Measurements from ENCODE around the gene ANKMY1. TPM values are rescaled to one million over a fixed set of nuclear protein-coding genes. Genes with fewer than 3 reads are reported as not detected.

The ANKMY1 gene, protein sequence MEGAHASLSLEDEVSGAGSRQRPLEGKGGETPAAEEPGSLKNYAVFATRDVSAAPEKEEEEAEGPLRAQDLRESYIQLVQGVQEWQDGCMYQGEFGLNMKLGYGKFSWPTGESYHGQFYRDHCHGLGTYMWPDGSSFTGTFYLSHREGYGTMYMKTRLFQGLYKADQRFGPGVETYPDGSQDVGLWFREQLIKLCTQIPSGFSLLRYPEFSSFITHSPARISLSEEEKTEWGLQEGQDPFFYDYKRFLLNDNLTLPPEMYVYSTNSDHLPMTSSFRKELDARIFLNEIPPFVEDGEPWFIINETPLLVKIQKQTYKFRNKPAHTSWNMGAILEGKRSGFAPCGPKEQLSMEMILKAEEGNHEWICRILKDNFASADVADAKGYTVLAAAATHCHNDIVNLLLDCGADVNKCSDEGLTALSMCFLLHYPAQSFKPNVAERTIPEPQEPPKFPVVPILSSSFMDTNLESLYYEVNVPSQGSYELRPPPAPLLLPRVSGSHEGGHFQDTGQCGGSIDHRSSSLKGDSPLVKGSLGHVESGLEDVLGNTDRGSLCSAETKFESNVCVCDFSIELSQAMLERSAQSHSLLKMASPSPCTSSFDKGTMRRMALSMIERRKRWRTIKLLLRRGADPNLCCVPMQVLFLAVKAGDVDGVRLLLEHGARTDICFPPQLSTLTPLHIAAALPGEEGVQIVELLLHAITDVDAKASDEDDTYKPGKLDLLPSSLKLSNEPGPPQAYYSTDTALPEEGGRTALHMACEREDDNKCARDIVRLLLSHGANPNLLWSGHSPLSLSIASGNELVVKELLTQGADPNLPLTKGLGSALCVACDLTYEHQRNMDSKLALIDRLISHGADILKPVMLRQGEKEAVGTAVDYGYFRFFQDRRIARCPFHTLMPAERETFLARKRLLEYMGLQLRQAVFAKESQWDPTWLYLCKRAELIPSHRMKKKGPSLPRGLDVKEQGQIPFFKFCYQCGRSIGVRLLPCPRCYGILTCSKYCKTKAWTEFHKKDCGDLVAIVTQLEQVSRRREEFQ
- 9.9 and 11.8 TPM in 2 replicates for total RNA-seq

DNA sequence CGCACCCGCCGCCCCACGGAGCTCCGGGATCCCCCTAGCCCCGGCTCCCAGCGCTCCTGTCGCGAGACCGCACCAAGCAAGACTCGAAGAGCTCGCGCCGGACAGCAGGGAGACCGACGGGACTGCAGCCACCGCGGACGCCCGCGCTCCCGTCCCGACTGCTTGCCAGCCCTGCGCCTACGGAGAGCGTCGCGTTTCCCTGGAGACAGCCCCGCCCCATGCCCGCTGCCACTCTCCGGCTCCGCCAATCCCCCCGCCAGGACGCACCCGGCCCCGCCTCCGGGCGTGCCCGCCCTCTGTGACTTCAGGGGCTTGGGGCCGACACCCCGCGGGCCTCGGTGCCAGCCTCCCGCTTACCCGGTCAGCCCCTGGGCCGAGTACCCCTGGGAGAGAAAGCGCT, at the start of gene ANKMY1:
Gene ANKMY1 (minus strand): TSS at position 181 of the 400 bp plus-strand sequence. CDS start 653 bp downstream, outside the sequence.

GRCh38 chr2:240586198-240586918, 28.6 kb upstream of the ANKMY1 start, which contains the start of gene CAPN10:
Gene CAPN10, plus strand, starts transcription at chr2:240586734. Its CDS starts 178 bp downstream, at chr2:240586912.

GRCh38 chr2:240567872-240568677, 10.3 kb upstream of the ANKMY1 start, which contains the start of gene RNPEPL1:
Gene RNPEPL1, plus strand, starts transcription at chr2:240568484. Its CDS starts 103 bp downstream, at chr2:240568587.

GRCh38 chr2:240560084-240560479, 2.3 kb upstream of the ANKMY1 start, which contains the start of gene DUSP28:
Gene DUSP28, plus strand, starts transcription at chr2:240560357. Its CDS starts 328 bp downstream, at chr2:240560685.

DNA sequence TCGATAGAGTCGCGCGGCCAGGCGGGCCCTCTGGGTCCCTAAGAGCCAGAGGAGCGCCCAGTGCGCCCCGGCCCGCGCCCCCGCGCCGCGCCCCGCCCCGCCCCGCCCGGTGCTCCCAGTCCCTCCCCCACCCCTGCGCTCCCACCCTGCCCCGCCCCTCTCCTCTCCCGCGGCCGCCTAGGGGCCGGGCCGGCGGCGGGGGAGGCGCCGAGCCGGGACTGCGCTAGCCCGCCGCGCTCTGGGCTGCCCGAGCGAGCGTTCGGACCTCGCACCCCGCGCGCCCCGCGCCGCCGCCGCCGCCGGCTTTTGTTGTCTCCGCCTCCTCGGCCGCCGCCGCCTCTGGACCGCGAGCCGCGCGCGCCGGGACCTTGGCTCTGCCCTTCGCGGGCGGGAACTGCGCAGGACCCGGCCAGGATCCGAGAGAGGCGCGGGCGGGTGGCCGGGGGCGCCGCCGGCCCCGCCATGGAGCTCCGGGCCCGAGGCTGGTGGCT, 122.3 kb downstream of the ANKMY1 start, which contains the start of gene GPC1:
Gene GPC1 (plus strand): TSS at position 207 of the 491 bp plus-strand sequence. CDS start 256 bp downstream, at position 463.

Other genes with a start within 250 kb of the ANKMY1 start
- gene GPC1, start 122.3 kb downstream of the ANKMY1 start, total RNA-seq: 74.5 and 314 TPM in 2 replicates
- 2.4 and 2.6 TPM in 2 replicates for gene DUSP28, start 2.4 kb upstream of the ANKMY1 start, total RNA-seq
- gene RNPEPL1, start 10.5 kb upstream of the ANKMY1 start, total RNA-seq: 13.0 and 49.7 TPM in 2 replicates
- gene CAPN10, start 28.7 kb upstream of the ANKMY1 start, total RNA-seq: 13.7 and 20.3 TPM in 2 replicates
- gene GPR35, start 67.5 kb upstream of the ANKMY1 start, total RNA-seq: 0.34 and 0.85 TPM in 2 replicates
- not detected in 2 replicates for gene AQP12B, start 124.9 kb upstream of the ANKMY1 start, total RNA-seq
- not detected in 2 replicates for gene AQP12A, start 133.9 kb upstream of the ANKMY1 start, total RNA-seq